Neural cell (in vitro differentiated cells): ENCODE measurements around the gene SSBP3.

Source experiments
- CTCF ChIP-seq: fragments of 450-650 bp; IDR thresholded peaks from 2 replicates; pipeline ENCODE4 v1.5.1; 2014; ENCODE audit warnings: antibody characterized with exemption, mild to moderate bottlenecking, moderate library complexity; ENCODE audit not compliant: poor library complexity, severe bottlenecking
- EZH2 ChIP-seq: fragments of 200-600, 300-800 bp; shearing (Covaris generic), sonication (generic); IDR thresholded peaks from 2 replicates; pipeline ENCODE4 v1.6.1; 2014; ENCODE audit warnings: antibody characterized with exemption, low read length, borderline replicate concordance, mild to moderate bottlenecking; ENCODE audit not compliant: insufficient read depth, poor library complexity, severe bottlenecking
- POLR2AphosphoS5 ChIP-seq: IDR thresholded peaks from 2 replicates; pipeline ENCODE4 v1.6.1; 2012
- RAD21 ChIP-seq: fragments of 450-650 bp; conservative IDR thresholded peaks from 2 replicates; pipeline ENCODE4 v1.6.1; 2014; ENCODE audit warnings: antibody characterized with exemption, mild to moderate bottlenecking, moderate library complexity
- REST ChIP-seq: IDR thresholded peaks from 2 replicates; pipeline ENCODE4 v1.6.1; 2012; ENCODE audit warnings: borderline replicate concordance
- TAF1 ChIP-seq: IDR thresholded peaks from 2 replicates; pipeline ENCODE4 v1.6.1; 2012; ENCODE audit warnings: low read depth

GRCh38 chr1:54424398-54424797 is 18.2 kb upstream of the SSBP3 start:
- no peak for TF ChIP-seq POLR2AphosphoS5
- TF ChIP-seq CTCF: no peak
- no peak for TF ChIP-seq RAD21
- TF ChIP-seq EZH2: no peak
- TF ChIP-seq TAF1: no peak
- no peak for TF ChIP-seq REST
